ENCODE results near the gene ARID1B. TPM values are rescaled to one million over a fixed set of nuclear protein-coding genes. Genes with fewer than 3 reads are reported as not detected.
A peak's percentile ranks its signal among the peaks of the same experiment; 100 is the strongest.

ARID1B gene
- total RNA-seq, 4 donors from 2014 or later: 25.2 to 103 (median 59.5) TPM

DNA sequence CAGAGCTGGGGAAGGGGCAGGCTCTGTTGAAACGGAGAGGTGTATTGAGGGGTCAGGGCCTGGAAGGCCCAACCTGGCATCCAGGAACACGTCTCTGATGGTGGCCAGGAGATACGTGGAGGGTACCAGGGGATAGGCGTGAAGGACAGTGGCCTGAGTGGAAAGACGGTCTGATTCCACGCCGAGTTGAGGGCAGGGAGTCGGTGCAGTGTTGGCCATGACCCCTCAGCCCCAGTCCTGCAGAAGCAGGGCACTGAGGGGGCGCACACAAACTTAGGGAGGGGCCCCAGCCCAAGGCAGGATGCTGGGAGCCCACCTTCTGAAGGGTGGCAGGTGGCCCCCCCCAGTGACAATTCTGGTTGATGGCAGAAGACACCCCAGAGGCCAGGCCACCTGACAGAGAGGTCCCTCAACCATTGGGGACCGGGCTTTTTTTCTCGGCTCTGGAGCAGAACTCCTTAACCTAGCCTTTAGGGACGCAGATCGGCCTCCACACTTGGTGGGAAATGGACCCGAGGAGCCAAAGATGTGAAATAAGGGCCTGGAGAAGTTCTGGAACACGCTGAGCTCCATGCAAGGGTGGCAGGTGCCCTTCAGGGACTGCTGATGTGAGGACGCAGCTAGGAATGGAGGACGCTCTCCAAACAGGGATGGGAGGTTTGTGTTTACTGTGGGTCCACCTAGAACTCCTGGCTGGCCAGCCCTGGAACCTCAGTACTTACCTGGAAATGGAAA lies 455.1 kb downstream of the ARID1B start:
- no peak for TF ChIP-seq POLR2A (IDR thresholded peaks at IDR 0.05)
- TF ChIP-seq, protein P1, sequence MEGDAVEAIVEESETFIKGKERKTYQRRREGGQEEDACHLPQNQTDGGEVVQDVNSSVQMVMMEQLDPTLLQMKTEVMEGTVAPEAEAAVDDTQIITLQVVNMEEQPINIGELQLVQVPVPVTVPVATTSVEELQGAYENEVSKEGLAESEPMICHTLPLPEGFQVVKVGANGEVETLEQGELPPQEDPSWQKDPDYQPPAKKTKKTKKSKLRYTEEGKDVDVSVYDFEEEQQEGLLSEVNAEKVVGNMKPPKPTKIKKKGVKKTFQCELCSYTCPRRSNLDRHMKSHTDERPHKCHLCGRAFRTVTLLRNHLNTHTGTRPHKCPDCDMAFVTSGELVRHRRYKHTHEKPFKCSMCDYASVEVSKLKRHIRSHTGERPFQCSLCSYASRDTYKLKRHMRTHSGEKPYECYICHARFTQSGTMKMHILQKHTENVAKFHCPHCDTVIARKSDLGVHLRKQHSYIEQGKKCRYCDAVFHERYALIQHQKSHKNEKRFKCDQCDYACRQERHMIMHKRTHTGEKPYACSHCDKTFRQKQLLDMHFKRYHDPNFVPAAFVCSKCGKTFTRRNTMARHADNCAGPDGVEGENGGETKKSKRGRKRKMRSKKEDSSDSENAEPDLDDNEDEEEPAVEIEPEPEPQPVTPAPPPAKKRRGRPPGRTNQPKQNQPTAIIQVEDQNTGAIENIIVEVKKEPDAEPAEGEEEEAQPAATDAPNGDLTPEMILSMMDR (IDR thresholded peaks at IDR 0.05): no peak

DNA sequence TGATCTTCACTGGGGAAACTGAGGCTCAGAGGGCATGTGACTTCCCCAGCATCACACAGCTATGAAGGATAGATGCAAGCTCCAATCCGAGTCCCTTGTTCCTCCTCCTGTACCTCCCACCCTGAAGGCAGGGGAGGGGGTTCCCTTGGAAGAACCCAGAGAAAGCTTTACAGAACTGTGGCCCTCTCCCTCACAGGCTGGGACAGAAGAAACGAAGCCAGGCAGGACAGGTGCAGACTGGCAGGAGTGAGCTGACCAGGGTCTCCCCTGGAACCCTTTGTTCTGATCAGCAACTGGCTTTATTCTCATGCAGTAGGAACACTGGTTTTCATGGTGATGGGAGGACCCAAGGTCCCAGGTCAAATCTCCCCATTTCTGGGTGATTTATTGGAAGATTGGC lies 456.0 kb downstream of the ARID1B start:
- Histone ChIP-seq H3K27me3 (peaks cover 0 to 41% (median 3%) of the 10 kb centered on the region in 4 donors), H3K4me1 (peaks cover 6 to 28% (median 9%) of the 10 kb centered on the region in 3 donors), H3K9me3 (no peaks in the 10 kb centered on the region), H3K36me3 (no peaks in the 10 kb centered on the region), H3K4me3 (no peak overlapping the region), H3K27ac (no peak overlapping the region)
- intact Hi-C loops (cut with DNase I): loop anchor here (5.0 kb wide), 1 partner anchor 39 kb away; no protein-coding TSS in a partner anchor
- TF ChIP-seq, protein P1 (IDR thresholded peaks at IDR 0.05): no peak
- no peak for TF ChIP-seq POLR2A (IDR thresholded peaks at IDR 0.05)
- WGBS, 2 donors: 71 to 100% methylated on average over 1 of the region's 2 CpGs
- DNase-seq: no peak

More for the DNA sequence above, 455.1 kb downstream of the ARID1B start:
- no peak for DNase-seq
- H3K4me1 ChIP-seq: peaks cover 6 to 35% (median 9%) of the 10 kb centered on the region in 3 donors
- H3K9me3 ChIP-seq: no peaks in the 10 kb centered on the region
- H3K36me3 ChIP-seq: no peaks in the 10 kb centered on the region
- H3K27ac ChIP-seq: no peak overlapping the region
- H3K4me3 ChIP-seq: no peak overlapping the region
- whole genome bisulfite sequencing, 2 donors: 85 to 91% methylated on average over 4 to 8 of the region's 17 CpGs
- peaks cover 0 to 41% (median 3%) of the 10 kb centered on the region in 4 donors for H3K27me3 ChIP-seq
- intact Hi-C loops (cut with DNase I): loop anchor here (5.0 kb wide), 1 partner anchor 40 kb away; no protein-coding TSS in a partner anchor

DNA sequence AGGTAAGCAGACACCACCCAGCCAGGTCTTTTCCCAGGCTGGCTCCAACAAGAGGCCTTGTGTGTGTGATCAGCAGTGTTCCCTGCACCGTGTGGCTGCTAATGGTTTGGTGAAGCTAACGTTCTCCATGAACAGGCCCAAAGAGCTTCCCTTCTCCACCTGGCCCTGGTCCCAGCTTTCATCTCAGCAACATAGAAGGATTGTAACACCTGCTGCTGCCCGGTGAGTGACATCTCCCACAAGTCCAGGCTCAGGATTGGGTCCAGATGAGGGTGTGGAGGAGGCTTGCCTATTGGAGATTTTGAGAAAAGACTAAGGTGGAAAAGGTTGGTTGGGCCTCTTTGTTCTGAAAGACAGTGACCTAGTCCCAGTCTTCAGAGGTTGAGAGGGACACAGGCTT lies 456.5 kb downstream of the ARID1B start:
- 58% methylated on average over 3 of the region's 3 CpGs; no CpG with 5 or more reads in 1 of the 2 donors for WGBS, 2 donors
- DNase-seq: no peak

DNA sequence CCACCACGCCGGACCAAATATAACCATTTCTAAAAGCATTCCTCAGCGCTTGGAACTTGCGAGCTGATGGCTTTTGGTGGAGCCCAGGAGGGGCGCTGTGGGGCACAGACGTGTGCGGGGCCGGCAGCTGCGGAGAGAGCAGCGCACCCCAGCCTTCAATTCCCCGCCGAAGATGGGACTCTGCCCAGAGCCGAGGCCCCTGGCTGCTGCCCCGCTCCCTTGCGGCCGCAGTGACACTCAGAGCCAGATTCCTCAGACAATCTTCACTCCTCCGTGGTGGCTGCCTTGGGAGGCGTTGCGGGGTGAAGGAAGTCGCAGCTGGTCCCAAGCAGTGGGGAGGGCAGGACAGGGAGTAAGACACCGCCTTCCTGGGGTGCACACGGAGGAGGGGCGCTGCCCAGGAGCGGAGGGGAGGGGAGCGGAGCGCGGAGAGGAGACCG lies 458.4 kb downstream of the ARID1B start:
- TF ChIP-seq POLR2A (IDR thresholded peaks at IDR 0.05): peak in 2 of 4 donors; percentile 44
- TF ChIP-seq, protein P1 (IDR thresholded peaks at IDR 0.05): peak in 5 of 6 experiments; percentile 54 to 73 (median 63)
- no peak for DNase-seq
- H3K27me3 ChIP-seq: peaks cover 0 to 41% (median 3%) of the 10 kb centered on the region in 4 donors
- no peaks in the 10 kb centered on the region for H3K9me3 ChIP-seq
- no peaks in the 10 kb centered on the region for H3K36me3 ChIP-seq
- H3K4me1 ChIP-seq: peaks cover 14 to 44% (median 18%) of the 10 kb centered on the region in 3 donors
- H3K4me3 ChIP-seq: peak overlapping the region; percentile 54 to 74 (median 58)
- WGBS, 2 donors: 0 to 8% methylated on average over 2 to 4 of the region's 28 CpGs
- intact Hi-C loops (cut with DNase I): no loop called here
- H3K27ac ChIP-seq: peak overlapping the region; percentile 77 to 93 (median 82)

More for the DNA sequence above, 456.5 kb downstream of the ARID1B start:
- H3K27me3 ChIP-seq: peaks cover 0 to 41% (median 3%) of the 10 kb centered on the region in 4 donors
- H3K9me3 ChIP-seq: no peaks in the 10 kb centered on the region
- no peaks in the 10 kb centered on the region for H3K36me3 ChIP-seq
- TF ChIP-seq POLR2A (IDR thresholded peaks at IDR 0.05): no peak
- TF ChIP-seq, protein P1 (IDR thresholded peaks at IDR 0.05): no peak
- peaks cover 6 to 28% (median 9%) of the 10 kb centered on the region in 3 donors for H3K4me1 ChIP-seq
- no peak overlapping the region for H3K27ac ChIP-seq
- no peak overlapping the region for H3K4me3 ChIP-seq
- intact Hi-C loops (cut with DNase I): loop anchor here (5.0 kb wide), 1 partner anchor 39 kb away; no protein-coding TSS in a partner anchor
